ENCODE results near the gene RIMS3.

DNA sequence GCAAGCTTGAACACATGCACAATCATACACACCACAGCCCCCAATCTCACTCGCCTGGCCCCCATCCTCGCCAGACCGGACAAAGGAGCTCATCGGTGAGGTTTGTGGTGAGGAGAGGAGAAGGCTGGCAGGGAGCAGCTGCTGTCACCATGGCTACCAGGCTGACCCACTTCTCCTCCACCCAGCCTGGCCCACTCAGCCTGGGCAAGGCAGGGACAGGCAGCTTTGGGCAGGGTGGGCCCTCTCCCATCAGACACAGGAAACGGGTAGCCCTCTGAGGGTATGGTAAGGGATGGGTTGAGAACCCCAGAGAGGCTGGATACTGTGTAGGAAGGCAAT lies 15.9 kb downstream of the RIMS3 start:
- TF ChIP-seq E2F1 (CRISPR knock-in tag; IDR thresholded peaks at IDR 0.05) (no peak), ATF3 (CRISPR knock-in tag; conservative IDR thresholded peaks at IDR 0.05) (no peak), SP1 (CRISPR knock-in tag; conservative IDR thresholded peaks at IDR 0.05) (no peak), CTCF (IDR thresholded peaks at IDR 0.05) (no peak), ETV6 (CRISPR knock-in tag; IDR thresholded peaks at IDR 0.05) (no peak), E2F4 (CRISPR knock-in tag; IDR thresholded peaks at IDR 0.05; ENCODE audit: borderline replicate concordance, low read depth) (no peak), TP53 (CRISPR knock-in tag; IDR thresholded peaks at IDR 0.05) (no peak), USF2 (CRISPR knock-in tag; IDR thresholded peaks at IDR 0.05) (no peak), ZNF425 (CRISPR knock-in tag; conservative IDR thresholded peaks at IDR 0.05) (no peak)
- TF ChIP-seq, protein P1, sequence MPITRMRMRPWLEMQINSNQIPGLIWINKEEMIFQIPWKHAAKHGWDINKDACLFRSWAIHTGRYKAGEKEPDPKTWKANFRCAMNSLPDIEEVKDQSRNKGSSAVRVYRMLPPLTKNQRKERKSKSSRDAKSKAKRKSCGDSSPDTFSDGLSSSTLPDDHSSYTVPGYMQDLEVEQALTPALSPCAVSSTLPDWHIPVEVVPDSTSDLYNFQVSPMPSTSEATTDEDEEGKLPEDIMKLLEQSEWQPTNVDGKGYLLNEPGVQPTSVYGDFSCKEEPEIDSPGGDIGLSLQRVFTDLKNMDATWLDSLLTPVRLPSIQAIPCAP (CRISPR knock-in tag; IDR thresholded peaks at IDR 0.05) = no peak
- TF ChIP-seq, protein P2, sequence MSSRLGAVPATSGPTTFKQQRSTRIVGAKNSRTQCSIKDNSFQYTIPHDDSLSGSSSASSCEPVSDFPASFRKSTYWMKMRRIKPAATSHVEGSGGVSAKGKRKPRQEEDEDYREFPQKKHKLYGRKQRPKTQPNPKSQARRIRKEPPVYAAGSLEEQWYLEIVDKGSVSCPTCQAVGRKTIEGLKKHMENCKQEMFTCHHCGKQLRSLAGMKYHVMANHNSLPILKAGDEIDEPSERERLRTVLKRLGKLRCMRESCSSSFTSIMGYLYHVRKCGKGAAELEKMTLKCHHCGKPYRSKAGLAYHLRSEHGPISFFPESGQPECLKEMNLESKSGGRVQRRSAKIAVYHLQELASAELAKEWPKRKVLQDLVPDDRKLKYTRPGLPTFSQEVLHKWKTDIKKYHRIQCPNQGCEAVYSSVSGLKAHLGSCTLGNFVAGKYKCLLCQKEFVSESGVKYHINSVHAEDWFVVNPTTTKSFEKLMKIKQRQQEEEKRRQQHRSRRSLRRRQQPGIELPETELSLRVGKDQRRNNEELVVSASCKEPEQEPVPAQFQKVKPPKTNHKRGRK (CRISPR knock-in tag; IDR thresholded peaks at IDR 0.05; ENCODE audit: borderline replicate concordance) = no peak

Measured in WTC11 (cell line).